Measurements from ENCODE around the gene MAP3K8.

DNA sequence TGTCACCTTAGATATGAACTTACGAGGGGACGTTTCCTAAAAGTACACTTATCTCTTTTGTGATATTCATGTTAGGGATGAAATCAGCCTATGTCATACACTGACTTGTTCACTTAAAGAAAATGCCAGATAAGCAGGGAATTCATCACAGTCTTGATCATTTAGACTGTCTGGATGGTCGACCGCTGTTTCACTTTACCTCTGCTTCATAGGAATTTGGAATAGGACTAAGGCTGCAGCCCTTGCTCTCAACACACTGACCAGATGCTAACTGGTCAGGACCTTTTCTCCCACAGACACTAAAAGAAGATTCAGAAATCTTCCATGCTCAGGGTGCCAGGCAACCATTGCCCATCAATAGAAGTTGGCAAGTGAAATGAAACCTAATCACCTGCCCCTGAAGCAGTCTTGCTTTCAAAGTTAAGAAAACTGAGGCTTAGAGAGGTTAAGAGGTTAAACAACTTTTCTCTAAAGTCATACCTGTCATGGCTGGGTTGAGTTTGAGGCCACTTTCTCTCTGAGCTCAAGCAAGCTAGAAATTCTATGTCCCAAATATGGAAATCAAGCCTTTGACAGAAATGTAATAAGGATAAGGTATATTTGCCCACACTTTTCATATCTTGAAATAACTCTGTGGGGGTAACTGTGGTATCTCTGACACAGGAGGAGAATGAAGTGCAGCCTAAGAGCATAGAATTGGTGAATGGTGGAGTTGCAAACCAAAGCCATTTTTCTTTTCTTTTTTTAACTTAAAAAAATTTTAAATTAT, 77.1 kb downstream of the MAP3K8 start:
- TF ChIP-seq CTCF (IDR thresholded peaks at IDR 0.05) (no peak), EZH2 (IDR thresholded peaks at IDR 0.05; ENCODE audit: borderline replicate concordance, insufficient read depth, low read depth, low read length, poor library complexity, severe bottlenecking) (no peak)

Measured in B cell (primary cell).